H9 (cell line): ENCODE results near the gene SLC6A18. TPM values are rescaled to one million over a fixed set of nuclear protein-coding genes. Genes with fewer than 3 reads are reported as not detected.

ENCODE experiments used
- DNase-seq: peaks from one replicate; pipeline ENCODE4 v3.0.0-alpha.2; 2017
- H2AFZ ChIP-seq: one replicate; pipeline ENCODE4 v1.6.1; 2013; ENCODE audit warnings: mild to moderate bottlenecking, low read length, control low read depth, moderate library complexity
- H2AK5ac ChIP-seq: 2 replicates; pipeline ENCODE4 v1.6.1; 2013; ENCODE audit warnings: low read length, control low read depth, mixed read lengths; ENCODE audit not compliant: insufficient read length
- H2BK120ac ChIP-seq: one replicate; pipeline ENCODE4 v1.6.1; 2013; ENCODE audit warnings: low read depth, mild to moderate bottlenecking, low read length, control low read depth, inconsistent platforms; ENCODE audit not compliant: poor library complexity, severe bottlenecking
- H2BK12ac ChIP-seq: 2 replicates; pipeline ENCODE4 v1.6.1; 2013; ENCODE audit warnings: low read length, control low read depth, mixed read lengths, low read depth; ENCODE audit not compliant: insufficient read length
- H2BK15ac ChIP-seq: 2 replicates; pipeline ENCODE4 v1.6.1; 2013; ENCODE audit warnings: low read depth, low read length, control low read depth
- H2BK20ac ChIP-seq: one replicate; pipeline ENCODE4 v1.6.1; 2013; ENCODE audit warnings: low read depth, mild to moderate bottlenecking, low read length, control low read depth, inconsistent platforms; ENCODE audit not compliant: poor library complexity, severe bottlenecking
- H2BK5ac ChIP-seq: 2 replicates; pipeline ENCODE4 v1.6.1; 2013; ENCODE audit warnings: low read length, control low read depth, mixed read lengths; ENCODE audit not compliant: insufficient read length
- H3K14ac ChIP-seq: 2 replicates; pipeline ENCODE4 v1.6.1; 2013; ENCODE audit warnings: low read length, control low read depth; ENCODE audit not compliant: insufficient read depth
- H3K18ac ChIP-seq: 2 replicates; pipeline ENCODE4 v1.6.1; 2013; ENCODE audit warnings: low read depth, mild to moderate bottlenecking, mixed read lengths, low read length, control low read depth; ENCODE audit not compliant: insufficient read length
- H3K23ac ChIP-seq: 2 replicates; pipeline ENCODE4 v1.6.1; 2013; ENCODE audit warnings: low read length, control low read depth, mixed read lengths, low read depth; ENCODE audit not compliant: insufficient read length
- H3K23me2 ChIP-seq: 2 replicates; pipeline ENCODE4 v1.6.1; 2013; ENCODE audit warnings: low read depth, mild to moderate bottlenecking, mixed read lengths, low read length, control low read depth; ENCODE audit not compliant: insufficient read length, poor library complexity, severe bottlenecking
- H3K27ac ChIP-seq: 2 replicates; pipeline ENCODE4 v1.5.1; 2013; ENCODE audit warnings: low read length, control low read depth, mixed read lengths, low read depth; ENCODE audit not compliant: insufficient read length
- H3K27me3 ChIP-seq: 2 replicates; pipeline ENCODE4 v1.6.1; 2013; ENCODE audit warnings: low read length, control low read depth, inconsistent platforms; ENCODE audit not compliant: insufficient read depth
- H3K4ac ChIP-seq: 2 replicates; pipeline ENCODE4 v1.6.1; 2013; ENCODE audit warnings: low read depth, mild to moderate bottlenecking, control low read depth, inconsistent platforms, low read length, moderate library complexity
- H3K4me1 ChIP-seq: 2 replicates; pipeline ENCODE4 v1.6.1; 2013; ENCODE audit warnings: low read length, control low read depth, inconsistent platforms; ENCODE audit not compliant: insufficient read depth
- H3K4me2 ChIP-seq: 2 replicates; pipeline ENCODE4 v1.6.1; 2013; ENCODE audit warnings: low read length, control low read depth, mixed read lengths; ENCODE audit not compliant: insufficient read length, insufficient read depth
- H3K56ac ChIP-seq: 2 replicates; pipeline ENCODE4 v1.6.1; 2013; ENCODE audit warnings: low read depth, mild to moderate bottlenecking, mixed read lengths, low read length, control low read depth; ENCODE audit not compliant: insufficient read length
- H3K79me1 ChIP-seq: 2 replicates; pipeline ENCODE4 v1.6.1; 2013; ENCODE audit warnings: low read depth, mild to moderate bottlenecking, moderate library complexity, low read length, control low read depth, inconsistent platforms; ENCODE audit not compliant: insufficient read depth, poor library complexity, severe bottlenecking
- H3K79me2 ChIP-seq: 2 replicates; pipeline ENCODE4 v1.6.1; 2013; ENCODE audit warnings: low read length, control low read depth, inconsistent platforms; ENCODE audit not compliant: insufficient read depth
- H3K9ac ChIP-seq: 2 replicates; pipeline ENCODE4 v1.6.1; 2013; ENCODE audit warnings: low read length, control low read depth, mixed read lengths; ENCODE audit not compliant: insufficient read length; ENCODE audit errors: extremely low read depth
- H3K9me3 ChIP-seq: one replicate; pipeline ENCODE4 v1.6.1; 2013; ENCODE audit warnings: low read depth, low read length, inconsistent platforms; ENCODE audit not compliant: control insufficient read depth
- H3T11ph ChIP-seq: one replicate; pipeline ENCODE4 v1.6.1; 2013; ENCODE audit warnings: mild to moderate bottlenecking, low read length, control low read depth, inconsistent platforms
- H4K20me1 ChIP-seq: one replicate; pipeline ENCODE4 v1.6.1; 2013; ENCODE audit not compliant: control insufficient read depth, insufficient read length, insufficient read depth
- H4K5ac ChIP-seq: 2 replicates; pipeline ENCODE4 v1.6.1; 2013; ENCODE audit warnings: low read depth, mild to moderate bottlenecking, mixed read lengths, low read length, control low read depth; ENCODE audit not compliant: insufficient read length
- H4K8ac ChIP-seq: replicated peaks from 2 replicates; pipeline ENCODE4 v1.6.1; 2013; ENCODE audit warnings: low read length, control low read depth, mixed read lengths, low read depth; ENCODE audit not compliant: insufficient read length
- H4K91ac ChIP-seq: 2 replicates; pipeline ENCODE4 v1.6.1; 2013; ENCODE audit warnings: low read depth, mild to moderate bottlenecking, moderate library complexity, mixed read lengths, low read length, control low read depth; ENCODE audit not compliant: insufficient read length
- H3K27ac Mint-ChIP-seq, 3 experiments: 2 replicates in 2 of 3; 3 replicates in 1 of 3; pipeline ENCODE4 v1.8.0; 2020 to 2021; ENCODE audit warnings: mixed read lengths in 3 of 3, mild to moderate bottlenecking in 1 of 3, moderate library complexity in 1 of 3
- H3K27me3 Mint-ChIP-seq: 2 replicates; pipeline ENCODE4 v1.8.0; 2021; ENCODE audit warnings: low read depth, mild to moderate bottlenecking, moderate library complexity, mixed read lengths
- H3K36me3 Mint-ChIP-seq, 3 experiments: 2 replicates in 2 of 3; 3 replicates in 1 of 3; pipeline ENCODE4 v1.8.0; 2020 to 2021; ENCODE audit warnings: low read depth in 3 of 3, mixed read lengths in 3 of 3; ENCODE audit not compliant: insufficient read depth in 1 of 3
- H3K4me1 Mint-ChIP-seq, 2 experiments: 2 replicates each; pipeline ENCODE4 v1.8.0; 2020; ENCODE audit warnings: mixed read lengths in 2 of 2
- H3K4me3 Mint-ChIP-seq, 2 experiments: 2 replicates in 1 of 2; 3 replicates in 1 of 2; pipeline ENCODE4 v1.8.0; 2020 to 2021; ENCODE audit warnings: mild to moderate bottlenecking in 2 of 2, mixed read lengths in 2 of 2, moderate library complexity in 1 of 2
- H3K9me3 Mint-ChIP-seq, 2 experiments: 2 replicates in 1 of 2; 3 replicates in 1 of 2; pipeline ENCODE4 v1.8.0; 2020; ENCODE audit warnings: mild to moderate bottlenecking in 2 of 2, mixed read lengths in 2 of 2, moderate library complexity in 1 of 2
- CTCF ChIP-seq: fragments of 200-600 bp; sonication (generic); conservative IDR thresholded peaks from 3 replicates; pipeline ENCODE4 v1.8.0; 2021; ENCODE audit warnings: antibody characterized with exemption, mild to moderate bottlenecking
- WGBS: extraction: QIAGEN DNeasy Blood & Tissue Kit; methylation state at CpG from one replicate; pipeline ENCODE4 v1.1.7; 2013; ENCODE audit warnings: missing lambda C conversion rate, low lambda C conversion rate, mixed read lengths; ENCODE audit not compliant: insufficient read length; ENCODE audit errors: extremely low coverage; 5-methylcytosine and 5-hydroxymethylcytosine counted together
- total RNA-seq: library from RNA; stranded (reverse); gene quantifications from 2 replicates; pipeline ENCODE4 v1.2.1, GENCODE V29; 2021

The SLC6A18 gene
- total RNA-seq, 1 experiment from 2014 or later: not detected

GRCh38 chr5:1259806-1260480, 34.8 kb downstream of the SLC6A18 start:
- H2BK5ac ChIP-seq: no peak overlapping the region
- H3T11ph ChIP-seq: no peak overlapping the region
- no peak overlapping the region for H2BK20ac ChIP-seq
- H3K4me2 ChIP-seq: no peak overlapping the region
- no peak overlapping the region for H3K4ac ChIP-seq
- no peaks in the 10 kb centered on the region for H3K27me3 Mint-ChIP-seq
- H3K79me2 ChIP-seq: no peaks in the 10 kb centered on the region
- H3K56ac ChIP-seq: no peak overlapping the region
- no peaks in the 10 kb centered on the region for H3K27me3 ChIP-seq
- no peak overlapping the region for H3K18ac ChIP-seq
- H4K20me1 ChIP-seq: no peaks in the 10 kb centered on the region
- H3K4me3 Mint-ChIP-seq: no peak overlapping the region
- peaks cover 18% of the 10 kb centered on the region for H3K9me3 ChIP-seq
- no peak overlapping the region for H3K9ac ChIP-seq
- H3K23ac ChIP-seq: no peak overlapping the region
- H3K9me3 Mint-ChIP-seq: no peaks in the 10 kb centered on the region
- H3K27ac ChIP-seq: no peak overlapping the region
- no peak overlapping the region for H2BK120ac ChIP-seq
- no peak overlapping the region for H4K91ac ChIP-seq
- no peaks in the 10 kb centered on the region for H3K4me1 ChIP-seq
- no CpG with 5 or more reads among the region's 23 CpGs for WGBS
- H3K36me3 Mint-ChIP-seq: peaks cover 2 to 13% (median 3%) of the 10 kb centered on the region in 3 experiments; a peak in 5 of 7 replicates
- no peak overlapping the region for H3K14ac ChIP-seq
- no peak overlapping the region for H3K27ac Mint-ChIP-seq
- no peak for DNase-seq
- TF ChIP-seq CTCF: no peak
- no peak overlapping the region for H4K8ac ChIP-seq
- H3K79me1 ChIP-seq: no peaks in the 10 kb centered on the region
- H2BK12ac ChIP-seq: no peak overlapping the region
- no peak overlapping the region for H2AFZ ChIP-seq
- no peak overlapping the region for H2BK15ac ChIP-seq
- peaks cover 3 to 4% of the 10 kb centered on the region in 2 experiments; a peak in 2 of 4 replicates for H3K4me1 Mint-ChIP-seq
- H2AK5ac ChIP-seq: no peak overlapping the region
- no peak overlapping the region for H4K5ac ChIP-seq
- no peaks in the 10 kb centered on the region for H3K23me2 ChIP-seq
